Cerebellar nuclear complex (tissue), 1 donor: ENCODE results near the gene TNFAIP8L2.
"Not testable (repeated sequence)": the region's sequence is repeated elsewhere in the genome, so short reads cannot be mapped to it uniquely, and the experiment has no call there.

Experiments used
- DNase-seq, 2 experiments: peaks; one replicate each; lab custom pipeline; 2025; lab: John Stamatoyannopoulos, UW

The TNFAIP8L2 gene

GRCh38 chr1:151146072-151146411, 10.4 kb upstream of the TNFAIP8L2 start:
- DNase-seq, result no peak

- DNase-seq, result peak; percentile 89 to 92
These were observed 9.9 kb upstream of the TNFAIP8L2 start, which contains the start of gene SEMA6C for GRCh38 chr1:151146412-151147131. Gene SEMA6C (minus strand): TSS chr1:151146631. CDS start chr1:151142621, 4,010 bp downstream.

- no peak for DNase-seq
These were observed 9.3 kb upstream of the TNFAIP8L2 start for GRCh38 chr1:151147132-151147503.

GRCh38 chr1:151147665-151148064, 8.8 kb upstream of the TNFAIP8L2 start:
- DNase-seq, result no peak

GRCh38 chr1:151157067-151157531, 650 bp downstream of the TNFAIP8L2 start:
- no peak for DNase-seq

- DNase-seq, result no peak
These were observed 1.9 kb downstream of the TNFAIP8L2 start for GRCh38 chr1:151158326-151158725.

GRCh38 chr1:151158751-151159251, 2.4 kb downstream of the TNFAIP8L2 start:
- no peak for DNase-seq

- DNase-seq, result no peak
These were observed 2.9 kb downstream of the TNFAIP8L2 start for GRCh38 chr1:151159373-151159772.

- no peak for DNase-seq
These were observed 8.4 kb downstream of the TNFAIP8L2 start for GRCh38 chr1:151164732-151165280.

- DNase-seq, result no peak
These were observed 8.9 kb downstream of the TNFAIP8L2 start for GRCh38 chr1:151165281-151165737.

- DNase-seq, result peak; percentile 53 to 89
These were observed 9.5 kb downstream of the TNFAIP8L2 start, which contains the start of the genes LYSMD1 and SCNM1 for GRCh38 chr1:151165738-151166504. Gene LYSMD1 (minus strand): TSS chr1:151165902. CDS start chr1:151165258, 644 bp downstream. Gene SCNM1 (plus strand): TSS chr1:151166144. CDS start chr1:151166153, 9 bp downstream.

GRCh38 chr1:151166505-151166956, 10.1 kb downstream of the TNFAIP8L2 start:
- DNase-seq, result no peak

- DNase-seq, result no peak
These were observed 10.7 kb downstream of the TNFAIP8L2 start for GRCh38 chr1:151167116-151167515.

GRCh38 chr1:151171190-151171589, 14.7 kb downstream of the TNFAIP8L2 start:
- no peak for DNase-seq

GRCh38 chr1:151175041-151175741, 18.7 kb downstream of the TNFAIP8L2 start:
- DNase-seq, result no peak

GRCh38 chr1:151175863-151176262, 19.4 kb downstream of the TNFAIP8L2 start, which contains the start of gene TMOD4:
Gene TMOD4 (minus strand): TSS chr1:151175981. CDS start chr1:151174875, 1,106 bp downstream.
- DNase-seq, result no peak

GRCh38 chr1:151176514-151177045, 20.1 kb downstream of the TNFAIP8L2 start:
- no peak for DNase-seq

GRCh38 chr1:151184211-151184610, 27.8 kb downstream of the TNFAIP8L2 start:
- DNase-seq, result no peak

- no peak for DNase-seq
These were observed 30.8 kb downstream of the TNFAIP8L2 start for GRCh38 chr1:151187205-151187604.

- not testable (repeated sequence) for DNase-seq
These were observed 32.2 kb downstream of the TNFAIP8L2 start for GRCh38 chr1:151188667-151189066.
